Measurements from ENCODE around the gene FGFR2.
"Not testable (repeated sequence)": the region's sequence is repeated elsewhere in the genome, so short reads cannot be mapped to it uniquely, and the experiment has no call there.

The FGFR2 gene

GRCh38 chr10:121520526-121520925 lies 77.7 kb downstream of the FGFR2 start:
- DNase-seq: not testable (repeated sequence)

GRCh38 chr10:121519901-121520493 lies 78.2 kb downstream of the FGFR2 start:
- DNase-seq: no peak

GRCh38 chr10:121519411-121519810 lies 78.8 kb downstream of the FGFR2 start:
- no peak for DNase-seq

- no peak for DNase-seq
Measured at GRCh38 chr10:121518333-121518732, 79.9 kb downstream of the FGFR2 start.

GRCh38 chr10:121516093-121516865 lies 82.0 kb downstream of the FGFR2 start:
- no peak for DNase-seq

GRCh38 chr10:121514141-121514865 lies 83.9 kb downstream of the FGFR2 start:
- DNase-seq: no peak

- DNase-seq: no peak
Measured at GRCh38 chr10:121511943-121512342, 86.3 kb downstream of the FGFR2 start.

GRCh38 chr10:121511460-121511859 lies 86.8 kb downstream of the FGFR2 start:
- DNase-seq: no peak

GRCh38 chr10:121510201-121510771 lies 88.0 kb downstream of the FGFR2 start:
- no peak for DNase-seq

- no peak for DNase-seq
Measured at GRCh38 chr10:121509796-121510195, 88.4 kb downstream of the FGFR2 start.

- no peak for DNase-seq
Measured at GRCh38 chr10:121509112-121509511, 89.1 kb downstream of the FGFR2 start.

- DNase-seq: no peak
Measured at GRCh38 chr10:121503587-121504051, 94.6 kb downstream of the FGFR2 start.

- DNase-seq: no peak
Measured at GRCh38 chr10:121501796-121502195, 96.4 kb downstream of the FGFR2 start.

- no peak for DNase-seq
Measured at GRCh38 chr10:121500701-121501332, 97.4 kb downstream of the FGFR2 start.

- DNase-seq: no peak
Measured at GRCh38 chr10:121497513-121498470, 100.5 kb downstream of the FGFR2 start.

- DNase-seq: no peak
Measured at GRCh38 chr10:121495719-121496118, 102.5 kb downstream of the FGFR2 start.

GRCh38 chr10:121494296-121494695 lies 103.9 kb downstream of the FGFR2 start:
- no peak for DNase-seq

- DNase-seq: no peak
Measured at GRCh38 chr10:121493521-121493920, 104.7 kb downstream of the FGFR2 start.

GRCh38 chr10:121490871-121491519 lies 107.2 kb downstream of the FGFR2 start:
- no peak for DNase-seq

GRCh38 chr10:121485436-121486139 lies 112.7 kb downstream of the FGFR2 start:
- no peak for DNase-seq

- no peak for DNase-seq
Measured at GRCh38 chr10:121484816-121485215, 113.4 kb downstream of the FGFR2 start.

All from hematopoietic multipotent progenitor cell treated with erythropoietin and hydrocortisone succinate and interleukin-3 and kit ligand, for 8 days (in vitro differentiated cells).